ENCODE measurements around the gene CPT1B. TPM values are rescaled to one million over a fixed set of nuclear protein-coding genes. Genes with fewer than 3 reads are reported as not detected.

CPT1B gene
- total RNA-seq, 1 donor from 2014 or later, result 12.7 TPM

GRCh38 chr22:50571264-50572175 lies 6.7 kb downstream of the CPT1B start:
- Histone ChIP-seq H3K27me3 (no peaks in the 10 kb centered on the region), H3K9me3 (no peaks in the 10 kb centered on the region), H3K4me1 (no peaks in the 10 kb centered on the region), H3K4me3 (no peak overlapping the region), H3K27ac (no peak overlapping the region), H3K36me3 (no peaks in the 10 kb centered on the region)
- ATAC-seq (no peak), DNase-seq (no peak)
- intact Hi-C loops (cut with DNase I), result no loop called here
- no peak for TF ChIP-seq CTCF (IDR thresholded peaks at IDR 0.05)

- no peak for ATAC-seq
- H3K4me3 ChIP-seq, result no peak overlapping the region
- DNase-seq, result no peak
- no peaks in the 10 kb centered on the region for H3K9me3 ChIP-seq
- no peak for TF ChIP-seq CTCF (IDR thresholded peaks at IDR 0.05)
- no peaks in the 10 kb centered on the region for H3K36me3 ChIP-seq
- H3K27ac ChIP-seq, result no peak overlapping the region
- H3K27me3 ChIP-seq, result no peaks in the 10 kb centered on the region
- H3K4me1 ChIP-seq, result no peaks in the 10 kb centered on the region
- intact Hi-C loops (cut with DNase I), result no loop called here
These were observed 7.4 kb downstream of the CPT1B start for GRCh38 chr22:50570861-50571260.

- no peak overlapping the region for H3K27ac ChIP-seq
- H3K4me3 ChIP-seq, result no peak overlapping the region
- intact Hi-C loops (cut with DNase I), result no loop called here
- no peak for ATAC-seq
- DNase-seq, result no peak
- no peaks in the 10 kb centered on the region for H3K36me3 ChIP-seq
- no peaks in the 10 kb centered on the region for H3K27me3 ChIP-seq
- no peaks in the 10 kb centered on the region for H3K9me3 ChIP-seq
- no peaks in the 10 kb centered on the region for H3K4me1 ChIP-seq
- TF ChIP-seq CTCF (IDR thresholded peaks at IDR 0.05), result no peak
These were observed 8.2 kb downstream of the CPT1B start for GRCh38 chr22:50569896-50570535.

- TF ChIP-seq CTCF (IDR thresholded peaks at IDR 0.05), result no peak
- H3K27ac ChIP-seq, result no peak overlapping the region
- no peaks in the 10 kb centered on the region for H3K9me3 ChIP-seq
- H3K36me3 ChIP-seq, result no peaks in the 10 kb centered on the region
- intact Hi-C loops (cut with DNase I), result no loop called here
- no peaks in the 10 kb centered on the region for H3K4me1 ChIP-seq
- no peaks in the 10 kb centered on the region for H3K27me3 ChIP-seq
- ATAC-seq (no peak), DNase-seq (no peak)
- no peak overlapping the region for H3K4me3 ChIP-seq
These were observed 9.2 kb downstream of the CPT1B start for GRCh38 chr22:50569041-50569459.

GRCh38 chr22:50568626-50569025 lies 9.6 kb downstream of the CPT1B start:
- Histone ChIP-seq H3K4me3 (no peak overlapping the region), H3K27me3 (no peaks in the 10 kb centered on the region), H3K36me3 (no peaks in the 10 kb centered on the region), H3K27ac (no peak overlapping the region), H3K4me1 (peaks cover 4% of the 10 kb centered on the region), H3K9me3 (no peaks in the 10 kb centered on the region)
- no peak for TF ChIP-seq CTCF (IDR thresholded peaks at IDR 0.05)
- intact Hi-C loops (cut with DNase I), result no loop called here
- DNase-seq (no peak), ATAC-seq (no peak)
